ENCODE results near the gene IREB2. TPM values are rescaled to one million over a fixed set of nuclear protein-coding genes. Genes with fewer than 3 reads are reported as not detected.
"Not testable (repeated sequence)": the region's sequence is repeated elsewhere in the genome, so short reads cannot be mapped to it uniquely, and the experiment has no call there.

The IREB2 gene
- total and polyA plus RNA-seq, 2 experiments from 2014 or later = 11.8 to 18.0 TPM

GRCh38 chr15:78427953-78428352, 10.1 kb upstream of the IREB2 start:
- no peak for TF ChIP-seq EZH2phosphoT487 (IDR thresholded peaks at IDR 0.05; ENCODE audit: insufficient read depth, low read depth)
- no peak for TF ChIP-seq EZH2 (IDR thresholded peaks at IDR 0.05; ENCODE audit: insufficient read depth, poor library complexity, severe bottlenecking)
- Histone ChIP-seq H3K36me3 (ENCODE audit: low read depth) (no peaks in the 10 kb centered on the region), H3K9me2 (ENCODE audit: insufficient read depth) (no peaks in the 10 kb centered on the region), H3F3A (ENCODE audit: insufficient read depth) (no peaks in the 10 kb centered on the region), H4K20me1 (ENCODE audit: insufficient read depth) (no peaks in the 10 kb centered on the region), H3K4me2 (ENCODE audit: unreplicated experiment) (no peak overlapping the region), H3K27me3 (replicated peaks; ENCODE audit: insufficient read depth) (peaks cover 47% of the 10 kb centered on the region), H3K4me3 (no peak overlapping the region), H2AFZ (no peak overlapping the region), H3K4me1 (ENCODE audit: insufficient read depth) (no peaks in the 10 kb centered on the region), H3K27ac (no peak overlapping the region), H3K79me2 (ENCODE audit: insufficient read depth) (no peaks in the 10 kb centered on the region), H3K9ac (no peak overlapping the region), H3K9me3 (ENCODE audit: low read depth) (no peaks in the 10 kb centered on the region)
- in situ Hi-C loops (cut with MboI) = loop anchor here (5.0 kb wide), 1 partner anchor 116 kb away; no protein-coding TSS in a partner anchor
- DNase-seq = no peak

DNA sequence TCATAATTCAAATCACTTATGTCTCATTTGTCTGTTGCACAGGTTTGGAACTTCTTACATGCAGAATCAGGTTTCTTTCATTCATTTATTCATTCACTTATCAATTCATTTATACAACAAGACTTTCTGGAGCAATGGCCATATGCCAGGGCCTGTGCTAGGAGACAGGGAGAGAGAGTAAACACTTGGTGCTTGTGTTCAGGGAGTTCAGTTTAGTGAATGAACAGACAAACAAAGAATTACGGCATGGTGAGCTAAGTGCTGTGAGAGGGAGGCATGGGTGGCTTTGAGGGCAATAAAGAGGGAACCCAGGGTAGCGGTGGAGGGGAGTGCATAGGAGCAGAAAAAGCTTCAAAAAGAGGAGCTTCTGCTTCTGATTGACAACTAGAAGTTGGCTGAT, 8.5 kb upstream of the IREB2 start:
- no peak for TF ChIP-seq EZH2phosphoT487 (IDR thresholded peaks at IDR 0.05; ENCODE audit: insufficient read depth, low read depth)
- no peak for TF ChIP-seq EZH2 (IDR thresholded peaks at IDR 0.05; ENCODE audit: insufficient read depth, poor library complexity, severe bottlenecking)
- Histone ChIP-seq H4K20me1 (ENCODE audit: insufficient read depth) (no peaks in the 10 kb centered on the region), H3K36me3 (ENCODE audit: low read depth) (no peaks in the 10 kb centered on the region), H2AFZ (no peak overlapping the region), H3K9me3 (ENCODE audit: low read depth) (no peaks in the 10 kb centered on the region), H3K27me3 (replicated peaks; ENCODE audit: insufficient read depth) (peaks cover 40% of the 10 kb centered on the region), H3F3A (ENCODE audit: insufficient read depth) (no peaks in the 10 kb centered on the region), H3K4me3 (no peak overlapping the region), H3K79me2 (ENCODE audit: insufficient read depth) (no peaks in the 10 kb centered on the region), H3K9ac (no peak overlapping the region), H3K4me2 (ENCODE audit: unreplicated experiment) (no peak overlapping the region), H3K4me1 (ENCODE audit: insufficient read depth) (no peaks in the 10 kb centered on the region), H3K27ac (no peak overlapping the region), H3K9me2 (ENCODE audit: insufficient read depth) (no peaks in the 10 kb centered on the region)
- DNase-seq = no peak
- in situ Hi-C loops (cut with MboI) = loop anchor here (5.0 kb wide), 1 partner anchor 117 kb away; no protein-coding TSS in a partner anchor
- 55 to 56% methylated on average over 2 of the region's 2 CpGs for WGBS, 2 experiments (ENCODE audit: low coverage in 1 of 2, low lambda C conversion rate in 2 of 2, missing lambda C conversion rate in 2 of 2)

DNA sequence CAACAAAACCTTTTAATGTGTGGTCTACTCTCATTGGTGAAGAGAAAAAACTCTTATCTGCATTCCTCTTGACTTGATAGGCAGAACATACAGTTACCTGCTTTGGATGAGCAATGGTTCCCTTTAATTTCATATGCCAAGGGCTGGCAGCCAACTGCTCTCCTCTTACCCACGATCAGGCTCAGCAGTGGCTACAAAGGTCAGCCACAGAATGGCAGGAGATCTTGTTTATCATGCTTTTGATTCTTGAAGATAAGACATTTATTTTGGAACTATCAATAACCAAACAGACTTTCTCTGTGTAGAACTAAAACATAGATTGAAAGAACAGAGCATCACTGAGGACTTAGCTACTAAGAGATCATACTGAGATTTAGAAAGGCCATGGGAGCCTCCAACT, 6.1 kb upstream of the IREB2 start:
- peaks cover under 1% of the 10 kb centered on the region for H3K4me1 ChIP-seq (ENCODE audit: insufficient read depth)
- H3K9me3 ChIP-seq (ENCODE audit: low read depth) = no peaks in the 10 kb centered on the region
- H4K20me1 ChIP-seq (ENCODE audit: insufficient read depth) = no peaks in the 10 kb centered on the region
- H3K36me3 ChIP-seq (ENCODE audit: low read depth) = no peaks in the 10 kb centered on the region
- no peaks in the 10 kb centered on the region for H3K9me2 ChIP-seq (ENCODE audit: insufficient read depth)
- no peaks in the 10 kb centered on the region for H3K79me2 ChIP-seq (ENCODE audit: insufficient read depth)
- no peak overlapping the region for H3K9ac ChIP-seq
- H3K4me2 ChIP-seq (ENCODE audit: unreplicated experiment) = no peak overlapping the region
- no peak overlapping the region for H3K27ac ChIP-seq
- peaks cover 21% of the 10 kb centered on the region; the same call in 1 of the 2 replicates for H3K27me3 ChIP-seq (replicated peaks; ENCODE audit: insufficient read depth)
- no peak overlapping the region for H3K4me3 ChIP-seq
- H2AFZ ChIP-seq = no peak overlapping the region
- no peak for DNase-seq
- in situ Hi-C loops (cut with MboI) = no loop called here
- no peaks in the 10 kb centered on the region for H3F3A ChIP-seq (ENCODE audit: insufficient read depth)
- TF ChIP-seq EZH2phosphoT487 (IDR thresholded peaks at IDR 0.05; ENCODE audit: insufficient read depth, low read depth) = no peak
- no peak for TF ChIP-seq EZH2 (IDR thresholded peaks at IDR 0.05; ENCODE audit: insufficient read depth, poor library complexity, severe bottlenecking)
- 16 to 24% methylated on average over 1 of the region's 1 CpG for WGBS, 2 experiments (ENCODE audit: low coverage in 1 of 2, low lambda C conversion rate in 2 of 2, missing lambda C conversion rate in 2 of 2)

DNA sequence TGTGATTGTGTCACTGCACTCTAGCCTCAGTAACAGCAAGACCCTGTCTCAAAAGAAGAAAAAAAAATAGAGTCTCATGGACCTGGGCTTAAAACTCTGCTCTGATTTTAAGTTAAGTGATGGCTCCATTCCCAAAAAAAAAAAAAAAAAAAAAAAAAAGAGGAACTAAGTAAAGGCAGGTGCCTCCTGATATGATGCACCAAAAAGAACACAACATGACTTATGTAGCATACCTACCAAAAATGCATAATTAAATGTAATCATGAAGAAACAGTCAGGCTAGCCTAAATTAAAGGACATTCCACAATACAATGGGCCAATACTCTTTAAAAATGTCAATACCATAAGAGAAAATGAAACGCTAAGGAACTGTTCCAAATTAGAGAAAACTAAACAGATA, 5.4 kb upstream of the IREB2 start:
- in situ Hi-C loops (cut with MboI) = no loop called here
- Histone ChIP-seq H3K4me1 (ENCODE audit: insufficient read depth) (peaks cover 6% of the 10 kb centered on the region), H3K79me2 (ENCODE audit: insufficient read depth) (no peaks in the 10 kb centered on the region), H3K4me3 (no peak overlapping the region), H3K9me2 (ENCODE audit: insufficient read depth) (no peaks in the 10 kb centered on the region), H3K9me3 (ENCODE audit: low read depth) (no peaks in the 10 kb centered on the region), H3K9ac (no peak overlapping the region), H4K20me1 (ENCODE audit: insufficient read depth) (no peaks in the 10 kb centered on the region), H3K27me3 (replicated peaks; ENCODE audit: insufficient read depth) (peaks cover 21% of the 10 kb centered on the region; the same call in 1 of the 2 replicates), H3K27ac (no peak overlapping the region), H2AFZ (no peak overlapping the region), H3F3A (ENCODE audit: insufficient read depth) (0 out of 2 replicates have a peak, but pooled peaks cover 4% of the 10 kb centered on the region), H3K4me2 (ENCODE audit: unreplicated experiment) (no peak overlapping the region), H3K36me3 (ENCODE audit: low read depth) (no peaks in the 10 kb centered on the region)
- TF ChIP-seq EZH2 (IDR thresholded peaks at IDR 0.05; ENCODE audit: insufficient read depth, poor library complexity, severe bottlenecking) = no peak
- TF ChIP-seq EZH2phosphoT487 (IDR thresholded peaks at IDR 0.05; ENCODE audit: insufficient read depth, low read depth) = no peak
- 70 to 75% methylated on average over 1 of the region's 1 CpG for WGBS, 2 experiments (ENCODE audit: low coverage in 1 of 2, low lambda C conversion rate in 2 of 2, missing lambda C conversion rate in 2 of 2)
- DNase-seq = no peak

GRCh38 chr15:78434134-78434533, 3.9 kb upstream of the IREB2 start:
- H3K9me3 ChIP-seq (ENCODE audit: low read depth) = no peaks in the 10 kb centered on the region
- no peaks in the 10 kb centered on the region for H3K9me2 ChIP-seq (ENCODE audit: insufficient read depth)
- 59 to 63% methylated on average over 8 of the region's 8 CpGs for WGBS, 2 experiments (ENCODE audit: low coverage in 1 of 2, low lambda C conversion rate in 2 of 2, missing lambda C conversion rate in 2 of 2)
- H3K27me3 ChIP-seq (replicated peaks; ENCODE audit: insufficient read depth) = peaks cover 20% of the 10 kb centered on the region; the same call in 1 of the 2 replicates
- H3K79me2 ChIP-seq (ENCODE audit: insufficient read depth) = peaks cover 11% of the 10 kb centered on the region
- no peaks in the 10 kb centered on the region for H3K36me3 ChIP-seq (ENCODE audit: low read depth)
- DNase-seq = no peak
- H3F3A ChIP-seq (ENCODE audit: insufficient read depth) = 0 out of 2 replicates have a peak, but pooled peaks cover 4% of the 10 kb centered on the region
- no peak overlapping the region for H3K27ac ChIP-seq
- H3K9ac ChIP-seq = no peak overlapping the region
- no peak for TF ChIP-seq EZH2 (IDR thresholded peaks at IDR 0.05; ENCODE audit: insufficient read depth, poor library complexity, severe bottlenecking)
- TF ChIP-seq EZH2phosphoT487 (IDR thresholded peaks at IDR 0.05; ENCODE audit: insufficient read depth, low read depth) = no peak
- H3K4me1 ChIP-seq (ENCODE audit: insufficient read depth) = peaks cover 6% of the 10 kb centered on the region
- H4K20me1 ChIP-seq (ENCODE audit: insufficient read depth) = no peaks in the 10 kb centered on the region
- in situ Hi-C loops (cut with MboI) = no loop called here
- no peak overlapping the region for H3K4me2 ChIP-seq (ENCODE audit: unreplicated experiment)
- H3K4me3 ChIP-seq = no peak overlapping the region
- no peak overlapping the region for H2AFZ ChIP-seq

GRCh38 chr15:78434711-78435110, 3.3 kb upstream of the IREB2 start:
- WGBS, 2 experiments (ENCODE audit: low coverage in 1 of 2, low lambda C conversion rate in 2 of 2, missing lambda C conversion rate in 2 of 2) = 62 to 67% methylated on average over 6 of the region's 6 CpGs
- DNase-seq; H3K9me2 ChIP-seq (ENCODE audit: insufficient read depth); H3K4me3 ChIP-seq; H3K36me3 ChIP-seq (ENCODE audit: low read depth); H4K20me1 ChIP-seq (ENCODE audit: insufficient read depth); H3K4me2 ChIP-seq (ENCODE audit: unreplicated experiment); H2AFZ ChIP-seq; in situ Hi-C loops (cut with MboI); H3K27ac ChIP-seq; H3F3A ChIP-seq (ENCODE audit: insufficient read depth); H3K9ac ChIP-seq; H3K9me3 ChIP-seq (ENCODE audit: low read depth): not testable (repeated sequence)
- Histone ChIP-seq H3K79me2 (ENCODE audit: insufficient read depth) (peaks cover 16% of the 10 kb centered on the region), H3K27me3 (replicated peaks; ENCODE audit: insufficient read depth) (peaks cover 15% of the 10 kb centered on the region; the same call in 1 of the 2 replicates), H3K4me1 (ENCODE audit: insufficient read depth) (peaks cover 12% of the 10 kb centered on the region)
